ENCODE measurements around the gene CACNA1G. TPM values are rescaled to one million over a fixed set of nuclear protein-coding genes. Genes with fewer than 3 reads are reported as not detected.

Gene CACNA1G
- total RNA-seq, 1 experiment from 2014 or later, result 6.7 TPM

GRCh38 chr17:50633683-50634082, 73.2 kb downstream of the CACNA1G start:
- Mint-ChIP-seq H3K27me3 (ENCODE audit: low read depth) (peaks cover 61% of the 10 kb centered on the region), H3K36me3 (no peaks in the 10 kb centered on the region), H3K4me1 (peaks cover 8% of the 10 kb centered on the region), H3K9me3 (no peaks in the 10 kb centered on the region), H3K4me3 (peak overlapping the region; percentile 42), H3K27ac (no peak overlapping the region)
- no peak for DNase-seq (ENCODE audit: low spot score)
- TF ChIP-seq NR2C2 (CRISPR knock-in tag; IDR thresholded peaks at IDR 0.05) (no peak), NFATC4 (CRISPR knock-in tag; IDR thresholded peaks at IDR 0.05) (no peak), AFF4 (CRISPR knock-in tag; IDR thresholded peaks at IDR 0.05; ENCODE audit: borderline replicate concordance) (no peak), ZNF532 (CRISPR knock-in tag; IDR thresholded peaks at IDR 0.05; ENCODE audit: borderline replicate concordance) (no peak), FOXP1 (CRISPR knock-in tag; IDR thresholded peaks at IDR 0.05; ENCODE audit: borderline replicate concordance) (no peak), RELA (CRISPR knock-in tag; IDR thresholded peaks at IDR 0.05; ENCODE audit: borderline replicate concordance) (no peak), IRF2 (CRISPR knock-in tag; IDR thresholded peaks at IDR 0.05; ENCODE audit: borderline replicate concordance, low read depth) (no peak)
- CTCF ChIA-PET, result interaction anchor here (1.0 to 8.8 kb wide), 3 partner anchors 7 to 149 kb away, joined by 5 to 82 read pairs (median 6); no protein-coding TSS in a partner anchor
- POLR2A ChIA-PET, result no interaction called here
- no peak for ATAC-seq

GRCh38 chr17:50634224-50634914, 73.9 kb downstream of the CACNA1G start, which contains the start of gene ABCC3:
TSS of gene ABCC3 (plus strand) at chr17:50634881. CDS start at chr17:50634937, 56 bp downstream.
- Mint-ChIP-seq H3K27ac (no peak within 1 kb of the TSS), H3K27me3 (ENCODE audit: low read depth) (peaks cover 61% of the 10 kb centered on the region), H3K36me3 (no peaks in the 10 kb centered on the region), H3K4me3 (peak within 1 kb of the TSS; percentile 53), H3K4me1 (peaks cover 3% of the 10 kb centered on the region; the same call in 1 of the 2 replicates), H3K9me3 (no peaks in the 10 kb centered on the region)
- TF ChIP-seq E2F5 (CRISPR knock-in tag; IDR thresholded peaks at IDR 0.05), result peak; percentile 67; the same call in 1 of the 2 replicates
- no peak for TF ChIP-seq ZNF219 (CRISPR knock-in tag; IDR thresholded peaks at IDR 0.05; ENCODE audit: borderline replicate concordance)
- no peak for TF ChIP-seq OVOL2 (CRISPR knock-in tag; IDR thresholded peaks at IDR 0.05; ENCODE audit: borderline replicate concordance)
- TF ChIP-seq ZNF138 (CRISPR knock-in tag; conservative IDR thresholded peaks at IDR 0.05), result no peak
- CTCF ChIA-PET, result interaction anchor here (1.0 to 8.8 kb wide), 3 partner anchors 8 to 149 kb away, joined by 5 to 82 read pairs (median 6); no protein-coding TSS in a partner anchor
- POLR2A ChIA-PET, result no interaction called here
- DNase-seq (ENCODE audit: low spot score) (peak; percentile 37), ATAC-seq (peak; percentile 60)
